GM10266 (cell line): ENCODE measurements around the gene LY9.

Experiments used
- DNase-seq: peaks from one replicate; pipeline ENCODE4 v3.0.0; 2012; ENCODE audit errors: extremely low spot score
- TF ChIP-seq, protein P1 (sequence below): IDR thresholded peaks from 2 replicates; pipeline ENCODE4 v1.5.1; 2012; ENCODE audit warnings: mild to moderate bottlenecking, low read depth; ENCODE audit not compliant: control insufficient read depth, insufficient read depth; ENCODE audit errors: missing control alignments

The LY9 gene

DNA sequence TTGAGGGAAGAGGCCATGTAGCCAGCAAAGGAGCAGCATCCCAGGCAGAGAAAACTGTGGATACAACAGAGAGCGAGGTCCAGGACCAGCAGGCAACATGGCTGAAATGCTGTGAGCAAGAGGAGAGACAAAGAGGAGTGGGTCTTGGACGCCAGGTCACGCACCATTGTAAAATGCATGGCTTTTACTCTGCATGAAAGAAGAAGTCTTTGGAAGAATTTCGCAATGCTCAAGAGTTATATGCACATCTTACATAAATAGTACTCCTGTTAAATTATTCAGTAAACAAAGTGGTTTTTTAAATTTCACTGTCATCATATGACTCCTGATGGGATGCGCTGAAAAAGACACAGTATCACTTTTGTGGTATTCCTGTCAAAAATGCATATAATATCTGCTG lies 63.2 kb downstream of the LY9 start:
- TF ChIP-seq, protein P1, sequence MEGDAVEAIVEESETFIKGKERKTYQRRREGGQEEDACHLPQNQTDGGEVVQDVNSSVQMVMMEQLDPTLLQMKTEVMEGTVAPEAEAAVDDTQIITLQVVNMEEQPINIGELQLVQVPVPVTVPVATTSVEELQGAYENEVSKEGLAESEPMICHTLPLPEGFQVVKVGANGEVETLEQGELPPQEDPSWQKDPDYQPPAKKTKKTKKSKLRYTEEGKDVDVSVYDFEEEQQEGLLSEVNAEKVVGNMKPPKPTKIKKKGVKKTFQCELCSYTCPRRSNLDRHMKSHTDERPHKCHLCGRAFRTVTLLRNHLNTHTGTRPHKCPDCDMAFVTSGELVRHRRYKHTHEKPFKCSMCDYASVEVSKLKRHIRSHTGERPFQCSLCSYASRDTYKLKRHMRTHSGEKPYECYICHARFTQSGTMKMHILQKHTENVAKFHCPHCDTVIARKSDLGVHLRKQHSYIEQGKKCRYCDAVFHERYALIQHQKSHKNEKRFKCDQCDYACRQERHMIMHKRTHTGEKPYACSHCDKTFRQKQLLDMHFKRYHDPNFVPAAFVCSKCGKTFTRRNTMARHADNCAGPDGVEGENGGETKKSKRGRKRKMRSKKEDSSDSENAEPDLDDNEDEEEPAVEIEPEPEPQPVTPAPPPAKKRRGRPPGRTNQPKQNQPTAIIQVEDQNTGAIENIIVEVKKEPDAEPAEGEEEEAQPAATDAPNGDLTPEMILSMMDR = no peak

GRCh38 chr1:160860840-160861505 lies 65.0 kb downstream of the LY9 start:
- TF ChIP-seq, protein P1 = no peak
- no peak for DNase-seq

More for the DNA sequence above, 63.2 kb downstream of the LY9 start:
- no peak for DNase-seq

- peak; percentile 73 for DNase-seq
- TF ChIP-seq, protein P1 = no peak
Observed at GRCh38 chr1:160862203-160863060, 66.5 kb downstream of the LY9 start, which contains the start of gene CD244. TSS of gene CD244 (minus strand) at chr1:160862887. CDS start at chr1:160862677, 210 bp downstream.

DNA sequence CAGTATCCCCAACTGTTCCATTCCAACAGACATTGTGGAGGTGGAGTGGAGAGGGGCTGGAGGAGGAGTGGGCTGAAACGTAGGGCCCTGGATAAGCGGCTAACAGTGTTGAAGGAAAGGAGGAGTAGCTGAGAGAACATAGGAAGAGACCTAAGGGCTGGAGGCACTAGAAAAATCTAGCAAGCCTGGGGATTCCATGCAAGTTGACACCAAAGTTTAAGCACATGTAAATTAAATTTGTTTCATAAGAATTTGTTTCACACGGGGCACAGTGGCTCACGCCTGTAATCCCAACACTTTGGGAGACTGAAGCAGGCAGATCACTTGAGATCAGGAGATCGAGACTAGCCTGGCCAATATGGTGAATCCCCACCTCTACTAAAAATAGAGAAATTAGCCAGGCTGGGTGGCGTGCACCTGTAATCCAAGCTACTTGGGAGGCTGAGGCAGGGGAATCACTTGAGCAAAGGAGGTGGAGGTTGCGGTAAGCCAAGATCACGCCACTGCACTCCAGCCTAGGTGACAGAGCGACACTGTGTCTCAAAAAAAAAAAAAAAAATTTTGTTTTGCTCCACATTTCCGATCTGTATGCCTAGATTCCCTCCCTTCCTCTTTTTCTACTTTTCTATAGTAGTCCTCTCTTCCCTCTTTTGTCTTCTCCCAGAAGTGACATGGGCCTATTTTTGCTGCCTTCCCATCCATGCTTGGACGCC lies 67.2 kb downstream of the LY9 start:
- TF ChIP-seq, protein P1 = no peak
- no peak for DNase-seq

GRCh38 chr1:160863774-160864131 lies 67.8 kb downstream of the LY9 start:
- no peak for DNase-seq
- TF ChIP-seq, protein P1 = no peak

- DNase-seq = no peak
- TF ChIP-seq, protein P1 = no peak
Observed at GRCh38 chr1:160864173-160864572, 68.2 kb downstream of the LY9 start.
